ENCODE measurements around the gene CNTNAP2.

GRCh38 chr7:148264933-148265557, 2148.4 kb downstream of the CNTNAP2 start:
- TF ChIP-seq POLR2A (IDR thresholded peaks at IDR 0.05; ENCODE audit: low read length) (no peak), GATA1 (IDR thresholded peaks at IDR 0.05; ENCODE audit: low read depth, low read length) (no peak)
